ENCODE data around the gene SIPA1L3.

DNA sequence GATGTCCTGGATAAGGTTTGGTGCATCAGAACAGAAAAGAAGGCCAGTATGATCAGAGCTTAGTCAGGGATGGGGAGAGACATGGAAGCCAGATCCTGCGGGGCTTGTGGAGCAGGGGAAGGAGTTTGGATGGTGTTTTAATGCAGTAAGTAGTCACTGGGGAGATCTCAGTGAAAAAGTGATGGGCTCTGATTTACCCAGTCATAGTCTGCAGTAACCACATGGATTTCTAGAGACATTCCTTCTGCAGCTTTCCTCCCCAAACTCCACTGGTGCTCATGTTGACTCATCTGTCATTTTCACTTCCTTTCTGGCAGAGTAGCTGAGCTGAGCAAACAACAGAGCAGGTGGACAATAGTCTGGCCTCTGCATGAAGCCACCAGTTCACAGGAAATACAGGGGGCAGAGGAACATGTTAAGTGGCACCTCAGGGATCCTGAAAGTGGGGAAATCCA, 172.9 kb downstream of the SIPA1L3 start:
- TF ChIP-seq, protein P1, sequence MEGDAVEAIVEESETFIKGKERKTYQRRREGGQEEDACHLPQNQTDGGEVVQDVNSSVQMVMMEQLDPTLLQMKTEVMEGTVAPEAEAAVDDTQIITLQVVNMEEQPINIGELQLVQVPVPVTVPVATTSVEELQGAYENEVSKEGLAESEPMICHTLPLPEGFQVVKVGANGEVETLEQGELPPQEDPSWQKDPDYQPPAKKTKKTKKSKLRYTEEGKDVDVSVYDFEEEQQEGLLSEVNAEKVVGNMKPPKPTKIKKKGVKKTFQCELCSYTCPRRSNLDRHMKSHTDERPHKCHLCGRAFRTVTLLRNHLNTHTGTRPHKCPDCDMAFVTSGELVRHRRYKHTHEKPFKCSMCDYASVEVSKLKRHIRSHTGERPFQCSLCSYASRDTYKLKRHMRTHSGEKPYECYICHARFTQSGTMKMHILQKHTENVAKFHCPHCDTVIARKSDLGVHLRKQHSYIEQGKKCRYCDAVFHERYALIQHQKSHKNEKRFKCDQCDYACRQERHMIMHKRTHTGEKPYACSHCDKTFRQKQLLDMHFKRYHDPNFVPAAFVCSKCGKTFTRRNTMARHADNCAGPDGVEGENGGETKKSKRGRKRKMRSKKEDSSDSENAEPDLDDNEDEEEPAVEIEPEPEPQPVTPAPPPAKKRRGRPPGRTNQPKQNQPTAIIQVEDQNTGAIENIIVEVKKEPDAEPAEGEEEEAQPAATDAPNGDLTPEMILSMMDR (IDR thresholded peaks at IDR 0.05), result no peak
- TF ChIP-seq POLR2AphosphoS5 (IDR thresholded peaks at IDR 0.05) (peak in 2 of 3 donors; percentile 40 to 46), POLR2A (IDR thresholded peaks at IDR 0.05) (no peak), EP300 (IDR thresholded peaks at IDR 0.05) (no peak)
